ENCODE results near the gene YES1. TPM values are rescaled to one million over a fixed set of nuclear protein-coding genes. Genes with fewer than 3 reads are reported as not detected.

The YES1 gene
- total RNA-seq, 1 experiment from 2014 or later = 84.5 TPM

DNA sequence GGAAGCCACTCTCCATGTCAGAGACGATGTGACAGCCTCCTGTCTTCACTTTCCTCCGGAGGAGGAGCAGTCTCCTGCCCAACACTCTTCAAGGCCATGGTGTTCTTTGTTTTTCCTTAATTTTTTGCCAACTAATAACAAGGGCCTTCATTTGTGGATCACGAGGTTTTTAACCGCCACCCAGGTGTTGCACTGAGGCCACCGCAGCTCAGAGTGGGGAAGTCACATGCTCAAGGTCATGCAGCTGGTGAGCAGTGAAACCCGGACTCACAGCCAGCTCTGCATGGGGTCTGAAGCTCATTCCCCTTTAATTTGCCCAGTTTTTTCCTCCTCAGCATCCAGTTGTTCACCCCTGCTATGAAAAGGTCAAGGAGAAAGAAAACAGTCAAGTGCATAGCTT, 119.2 kb downstream of the YES1 start:
- ChIA-PET POLR2A (interaction anchor here (0.5 kb wide), 1 partner anchor 353 kb away, joined by 3 read pairs; no protein-coding TSS in a partner anchor), CTCF (no interaction called here), RAD21 (ENCODE audit: low non-redundant PET in 1 of 2, low total read pairs in 2 of 2, uncharacterized antibody in 2 of 2, unreplicated experiment in 2 of 2) (no interaction called here)
- H3K4me3 ChIP-seq (replicated peaks in 1 of 2; ENCODE audit: low read depth in 1 of 2, low read length in 2 of 2) = no peak overlapping the region
- peaks cover 15% of the 10 kb centered on the region for H3K79me2 ChIP-seq (ENCODE audit: insufficient read depth, low read length)
- TF ChIP-seq ZFX (IDR thresholded peaks at IDR 0.05) (no peak), CBX3 (IDR thresholded peaks at IDR 0.05; ENCODE audit: low read depth) (no peak)
- TF ChIP-seq, protein P1, sequence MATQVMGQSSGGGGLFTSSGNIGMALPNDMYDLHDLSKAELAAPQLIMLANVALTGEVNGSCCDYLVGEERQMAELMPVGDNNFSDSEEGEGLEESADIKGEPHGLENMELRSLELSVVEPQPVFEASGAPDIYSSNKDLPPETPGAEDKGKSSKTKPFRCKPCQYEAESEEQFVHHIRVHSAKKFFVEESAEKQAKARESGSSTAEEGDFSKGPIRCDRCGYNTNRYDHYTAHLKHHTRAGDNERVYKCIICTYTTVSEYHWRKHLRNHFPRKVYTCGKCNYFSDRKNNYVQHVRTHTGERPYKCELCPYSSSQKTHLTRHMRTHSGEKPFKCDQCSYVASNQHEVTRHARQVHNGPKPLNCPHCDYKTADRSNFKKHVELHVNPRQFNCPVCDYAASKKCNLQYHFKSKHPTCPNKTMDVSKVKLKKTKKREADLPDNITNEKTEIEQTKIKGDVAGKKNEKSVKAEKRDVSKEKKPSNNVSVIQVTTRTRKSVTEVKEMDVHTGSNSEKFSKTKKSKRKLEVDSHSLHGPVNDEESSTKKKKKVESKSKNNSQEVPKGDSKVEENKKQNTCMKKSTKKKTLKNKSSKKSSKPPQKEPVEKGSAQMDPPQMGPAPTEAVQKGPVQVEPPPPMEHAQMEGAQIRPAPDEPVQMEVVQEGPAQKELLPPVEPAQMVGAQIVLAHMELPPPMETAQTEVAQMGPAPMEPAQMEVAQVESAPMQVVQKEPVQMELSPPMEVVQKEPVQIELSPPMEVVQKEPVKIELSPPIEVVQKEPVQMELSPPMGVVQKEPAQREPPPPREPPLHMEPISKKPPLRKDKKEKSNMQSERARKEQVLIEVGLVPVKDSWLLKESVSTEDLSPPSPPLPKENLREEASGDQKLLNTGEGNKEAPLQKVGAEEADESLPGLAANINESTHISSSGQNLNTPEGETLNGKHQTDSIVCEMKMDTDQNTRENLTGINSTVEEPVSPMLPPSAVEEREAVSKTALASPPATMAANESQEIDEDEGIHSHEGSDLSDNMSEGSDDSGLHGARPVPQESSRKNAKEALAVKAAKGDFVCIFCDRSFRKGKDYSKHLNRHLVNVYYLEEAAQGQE (IDR thresholded peaks at IDR 0.05; ENCODE audit: low read depth) = no peak
- no peak overlapping the region for H2AFZ ChIP-seq (ENCODE audit: low read depth, low read length, poor library complexity, severe bottlenecking)
- no peaks in the 10 kb centered on the region for H4K20me1 ChIP-seq (ENCODE audit: insufficient read depth)
- no peaks in the 10 kb centered on the region for H3K9me2 ChIP-seq (ENCODE audit: insufficient read depth)
- ATAC-seq (no peak), DNase-seq (ENCODE audit: low read depth, low spot score) (no peak)
- no peak overlapping the region for H3K9ac ChIP-seq (ENCODE audit: low read length)
- BruUV-seq (replicated peaks) = TSS peak; percentile 29
- H3K9me3 ChIP-seq (ENCODE audit: control insufficient read depth in 1 of 2, insufficient read depth in 1 of 2, low read depth in 1 of 2, low read length in 2 of 2) = no peaks in the 10 kb centered on the region
- no peaks in the 10 kb centered on the region for H3K27me3 ChIP-seq (ENCODE audit: insufficient read depth, low read length)
- intact Hi-C loops (cut with micrococcal nuclease) = no loop called here
- H3K4me1 ChIP-seq (ENCODE audit: control insufficient read depth in 1 of 2, insufficient read depth in 2 of 2, low read length in 2 of 2) = peaks cover 0 to under 1% of the 10 kb centered on the region in 2 experiments; a peak in 1 of 4 replicates
- no peak overlapping the region for H3K27ac ChIP-seq (ENCODE audit: low read depth, low read length)
- no peak overlapping the region for H3K4me2 ChIP-seq (ENCODE audit: low read length)
- peaks cover 7 to 35% of the 10 kb centered on the region in 2 experiments; a peak in 2 of 4 replicates for H3K36me3 ChIP-seq (ENCODE audit: control insufficient read depth in 1 of 2, insufficient read depth in 2 of 2, low read length in 2 of 2)

DNA sequence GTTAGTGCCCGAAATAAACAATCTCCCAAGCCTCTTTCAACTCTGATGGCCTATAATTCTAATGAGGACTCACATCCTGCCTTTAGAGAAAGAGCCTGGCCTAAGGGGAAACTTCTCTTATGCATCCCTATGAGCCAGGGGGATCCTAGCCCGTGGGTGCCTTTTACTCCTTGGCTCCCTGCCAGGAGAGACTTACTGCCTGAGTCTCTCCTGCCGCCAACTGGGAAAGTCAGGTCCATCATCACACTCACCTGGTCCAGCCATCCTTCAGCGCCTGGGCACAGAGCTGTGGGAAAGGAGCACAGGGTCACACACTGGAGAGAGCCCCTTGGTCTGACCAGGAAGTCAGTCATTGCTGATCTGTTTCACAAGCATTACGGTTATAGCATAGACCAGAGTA, 123.7 kb downstream of the YES1 start:
- no TSS peak for BruUV-seq (replicated peaks)

More for the DNA sequence above, 123.7 kb downstream of the YES1 start:
- Histone ChIP-seq H3K4me1 (ENCODE audit: control insufficient read depth in 1 of 2, insufficient read depth in 2 of 2, low read length in 2 of 2) (no peaks in the 10 kb centered on the region), H3K79me2 (ENCODE audit: insufficient read depth, low read length) (no peaks in the 10 kb centered on the region), H3K9ac (ENCODE audit: low read length) (no peak overlapping the region), H2AFZ (ENCODE audit: low read depth, low read length, poor library complexity, severe bottlenecking) (no peak overlapping the region), H3K27ac (ENCODE audit: low read depth, low read length) (no peak overlapping the region), H4K20me1 (ENCODE audit: insufficient read depth) (no peaks in the 10 kb centered on the region), H3K9me3 (ENCODE audit: control insufficient read depth in 1 of 2, insufficient read depth in 1 of 2, low read depth in 1 of 2, low read length in 2 of 2) (no peaks in the 10 kb centered on the region), H3K4me3 (replicated peaks in 1 of 2; ENCODE audit: low read depth in 1 of 2, low read length in 2 of 2) (no peak overlapping the region), H3K27me3 (ENCODE audit: insufficient read depth, low read length) (no peaks in the 10 kb centered on the region), H3K4me2 (ENCODE audit: low read length) (no peak overlapping the region), H3K9me2 (ENCODE audit: insufficient read depth) (no peaks in the 10 kb centered on the region), H3K36me3 (ENCODE audit: control insufficient read depth in 1 of 2, insufficient read depth in 2 of 2, low read length in 2 of 2) (peaks cover 4 to 20% of the 10 kb centered on the region in 2 experiments; a peak in 3 of 4 replicates)
- RAD21 ChIA-PET (ENCODE audit: low non-redundant PET in 1 of 2, low total read pairs in 2 of 2, uncharacterized antibody in 2 of 2, unreplicated experiment in 2 of 2) = no interaction called here
- no peak for DNase-seq (ENCODE audit: low read depth, low spot score)
- CTCF ChIA-PET = no interaction called here
- TF ChIP-seq, protein P1 (IDR thresholded peaks at IDR 0.05; ENCODE audit: low read depth) = no peak
- no peak for TF ChIP-seq FOSL1 (IDR thresholded peaks at IDR 0.05; ENCODE audit: low read depth)
- POLR2A ChIA-PET = no interaction called here
- intact Hi-C loops (cut with micrococcal nuclease) = no loop called here
- ATAC-seq = no peak
